Transverse colon (tissue), 3 donors: ENCODE results near the gene PLA2G4F.

Source experiments
- CTCF ChIP-seq, 5 experiments: fragments of 200-600 bp in 3 of 5; fragments of 450-650 bp in 2 of 5; sonication (generic) in 3 of 5; IDR thresholded peaks; 1 replicate in 2 of 5; 2 replicates in 3 of 5; pipeline ENCODE4 v1.5.1; 2016 to 2017; ENCODE audit warnings: antibody characterized with exemption in 5 of 5, inconsistent platforms in 3 of 5, mild to moderate bottlenecking in 2 of 5, moderate library complexity in 1 of 5
- POLR2A ChIP-seq: fragments of 450-650 bp; IDR thresholded peaks from one replicate; pipeline ENCODE4 v1.6.1; 2016; ENCODE audit warnings: antibody characterized with exemption, mild to moderate bottlenecking, moderate library complexity

- TF ChIP-seq CTCF (IDR thresholded peaks at IDR 0.05): no peak
- no peak for TF ChIP-seq POLR2A
Observed at GRCh38 chr15:42090781-42091180, 65.7 kb downstream of the PLA2G4F start.
